UCSD-AML1 (cell line): ENCODE data around the gene TNNT3.
A peak's percentile ranks its signal among the peaks of the same experiment; 100 is the strongest.

Source experiments
- DNase-seq: peaks from one replicate; lab custom pipeline; 2025; ENCODE audit not compliant: unreplicated experiment; lab: John Stamatoyannopoulos, UW

Gene TNNT3

GRCh38 chr11:1921574-1922141, 2.2 kb downstream of the TNNT3 start:
- DNase-seq, result no peak

DNA sequence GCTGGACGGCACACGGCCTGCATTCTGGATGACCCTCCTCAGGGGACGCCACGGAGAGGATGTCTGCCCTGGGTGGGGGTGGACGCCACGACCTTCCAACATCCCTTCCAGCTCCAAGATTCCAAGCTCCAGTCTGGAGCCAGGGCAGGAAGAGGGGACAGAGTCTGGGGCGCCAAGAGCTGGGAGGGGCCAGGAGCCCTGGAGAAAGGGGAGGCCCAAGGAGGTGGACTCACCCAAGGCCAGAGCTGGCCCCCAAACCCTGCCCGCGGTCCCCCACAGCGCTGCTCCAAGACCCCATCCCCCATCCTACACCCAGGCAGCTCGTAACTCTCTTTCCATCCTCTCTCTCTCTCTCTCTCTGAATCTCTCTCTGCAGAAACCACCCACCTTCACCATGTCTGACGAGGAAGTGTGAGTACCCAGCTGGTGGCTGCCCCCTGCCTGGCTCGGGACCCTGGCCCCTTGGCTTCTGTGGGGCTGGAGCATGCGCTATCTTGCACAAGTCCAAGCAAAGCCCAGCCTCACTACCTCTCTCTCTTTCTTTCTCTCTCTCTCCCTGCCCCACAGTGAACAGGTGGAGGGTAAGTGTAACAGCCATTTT, 3.1 kb downstream of the TNNT3 start:
- no peak for DNase-seq

DNA sequence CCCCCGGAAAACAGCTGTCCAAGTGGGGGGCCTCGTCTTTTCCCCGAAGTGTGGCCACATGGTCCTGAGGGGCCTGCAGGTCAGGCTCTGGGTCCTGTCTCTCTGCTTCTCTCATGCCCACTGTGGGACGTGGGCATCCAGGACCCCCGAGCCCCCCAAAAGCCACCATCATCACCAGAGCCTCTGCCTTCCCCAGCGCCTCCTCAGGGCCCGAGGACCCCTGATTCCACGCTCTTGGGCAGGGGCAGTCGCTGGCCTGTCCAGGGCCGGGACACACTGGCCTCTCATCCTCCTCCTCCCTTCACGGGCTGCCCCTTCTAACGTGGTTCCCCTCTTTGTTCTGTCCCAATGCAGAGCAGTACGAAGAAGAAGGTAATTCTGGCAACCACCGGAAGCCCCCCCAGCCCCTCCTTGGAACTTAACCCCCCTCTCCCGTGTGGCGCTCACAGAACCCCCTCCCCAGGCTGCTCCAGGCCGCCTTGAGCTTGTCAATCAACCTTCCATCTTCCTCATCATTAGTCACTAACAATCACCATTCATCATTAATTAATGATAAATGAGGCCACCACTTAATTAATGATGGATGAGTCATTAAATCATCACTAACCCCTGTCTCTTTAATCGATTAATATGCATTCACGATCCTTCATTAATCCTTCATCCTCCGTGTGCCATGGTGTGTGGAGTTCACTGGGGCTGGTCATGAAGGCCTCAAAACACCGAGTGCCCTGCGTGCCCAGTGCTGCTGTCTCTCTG, 3.9 kb downstream of the TNNT3 start:
- no peak for DNase-seq

- DNase-seq, result no peak
Measured at GRCh38 chr11:1924181-1924580, 4.7 kb downstream of the TNNT3 start.

- DNase-seq, result no peak
Measured at GRCh38 chr11:1924646-1925372, 5.3 kb downstream of the TNNT3 start.

- DNase-seq, result no peak
Measured at GRCh38 chr11:1925373-1926155, 6.1 kb downstream of the TNNT3 start.

DNA sequence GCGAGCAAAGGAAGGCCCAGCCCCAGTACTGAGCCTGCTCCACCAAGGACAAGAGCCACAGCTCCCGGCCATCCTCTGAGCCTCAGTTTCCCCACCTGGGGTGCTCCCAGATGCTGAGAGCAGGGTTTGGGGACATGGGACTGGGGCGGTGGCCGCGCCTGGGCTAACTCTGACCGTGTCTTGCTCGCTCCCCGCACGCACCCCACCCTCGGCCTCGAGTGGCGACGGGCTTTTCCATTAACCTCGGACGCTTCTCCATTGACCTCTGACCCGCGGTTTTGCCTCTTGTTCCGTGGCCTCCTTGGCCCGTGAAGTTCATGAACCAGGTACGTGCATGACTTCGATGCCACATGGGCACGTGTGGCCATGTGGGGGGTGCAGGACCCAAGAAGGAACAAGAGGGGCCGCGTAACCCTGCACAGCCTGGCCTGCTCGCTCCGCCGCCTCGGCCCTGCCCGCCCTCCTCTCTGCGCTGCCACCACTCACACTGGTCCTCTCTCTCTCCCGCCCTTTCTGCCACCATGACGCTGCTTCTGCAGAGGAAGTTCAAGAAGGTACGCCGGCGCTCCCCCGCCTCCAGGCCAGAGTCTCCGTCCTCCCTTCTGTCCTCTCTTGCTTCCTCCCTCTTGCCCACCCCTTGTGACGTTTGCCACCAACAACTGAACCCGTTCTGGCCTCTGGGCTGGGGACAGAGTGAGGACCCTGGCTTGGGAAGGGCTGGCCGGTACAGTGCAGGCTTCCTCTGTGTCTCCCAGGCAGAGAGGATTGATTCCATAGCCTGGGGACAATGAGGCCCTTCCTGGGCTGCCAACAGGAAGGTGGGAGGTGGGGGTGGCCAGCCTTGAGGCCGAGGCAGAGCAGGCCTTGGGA, 6.9 kb downstream of the TNNT3 start:
- DNase-seq, result peak; percentile 58

- no peak for DNase-seq
Measured at GRCh38 chr11:1927026-1927847, 7.7 kb downstream of the TNNT3 start.

DNA sequence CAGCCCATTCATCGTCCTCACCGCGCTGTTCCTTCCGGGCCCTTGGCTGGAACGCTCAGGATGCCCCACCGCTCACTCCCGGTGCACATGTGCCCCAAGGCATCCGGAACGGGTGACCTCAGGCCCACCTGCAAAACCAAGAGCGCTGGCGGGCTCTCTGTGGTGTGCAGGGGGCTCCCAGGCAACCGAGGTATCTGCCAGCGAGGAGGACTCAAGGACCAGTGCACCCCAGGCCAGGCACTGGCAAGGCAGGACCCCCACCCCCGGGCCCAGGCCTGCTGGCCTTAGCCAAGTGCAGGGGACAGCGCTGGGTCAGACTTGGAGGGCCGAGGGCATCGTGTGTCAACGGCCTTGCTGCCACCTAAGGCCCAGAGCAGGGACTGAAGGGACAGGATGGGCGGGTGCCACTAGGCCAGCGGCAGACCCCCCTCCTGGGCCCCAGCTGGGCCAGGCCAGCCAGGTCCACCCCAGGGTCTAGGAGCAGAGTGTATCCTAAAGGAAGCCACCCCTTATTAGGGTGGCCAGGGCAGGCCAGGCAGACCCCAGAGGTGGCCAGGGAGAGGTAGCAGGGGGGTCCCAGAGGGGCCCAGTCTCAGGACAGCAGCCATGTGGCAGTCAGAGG, 8.5 kb downstream of the TNNT3 start:
- DNase-seq, result no peak

GRCh38 chr11:1928470-1928890, 9.0 kb downstream of the TNNT3 start:
- no peak for DNase-seq

GRCh38 chr11:1928891-1929541, 9.5 kb downstream of the TNNT3 start:
- no peak for DNase-seq

GRCh38 chr11:1929621-1930461, 10.3 kb downstream of the TNNT3 start:
- no peak for DNase-seq

DNA sequence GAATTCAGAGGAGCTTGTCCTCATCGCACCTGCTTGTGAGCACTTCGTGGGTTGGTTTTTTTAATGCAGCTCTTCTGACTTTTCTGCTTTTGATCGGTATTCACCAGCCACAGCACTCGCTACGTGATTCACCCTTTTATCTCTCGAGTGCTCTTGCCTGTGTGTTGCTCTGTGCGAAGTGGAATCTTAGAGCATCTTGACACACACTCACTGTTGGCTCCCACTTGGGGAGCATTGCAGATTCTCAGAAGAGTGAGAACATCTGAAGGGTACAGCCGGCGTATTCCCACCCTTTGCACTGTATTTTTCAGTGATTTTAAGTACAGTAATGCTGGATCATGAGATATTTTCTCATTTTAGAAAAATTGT, 10.9 kb downstream of the TNNT3 start:
- no peak for DNase-seq

DNA sequence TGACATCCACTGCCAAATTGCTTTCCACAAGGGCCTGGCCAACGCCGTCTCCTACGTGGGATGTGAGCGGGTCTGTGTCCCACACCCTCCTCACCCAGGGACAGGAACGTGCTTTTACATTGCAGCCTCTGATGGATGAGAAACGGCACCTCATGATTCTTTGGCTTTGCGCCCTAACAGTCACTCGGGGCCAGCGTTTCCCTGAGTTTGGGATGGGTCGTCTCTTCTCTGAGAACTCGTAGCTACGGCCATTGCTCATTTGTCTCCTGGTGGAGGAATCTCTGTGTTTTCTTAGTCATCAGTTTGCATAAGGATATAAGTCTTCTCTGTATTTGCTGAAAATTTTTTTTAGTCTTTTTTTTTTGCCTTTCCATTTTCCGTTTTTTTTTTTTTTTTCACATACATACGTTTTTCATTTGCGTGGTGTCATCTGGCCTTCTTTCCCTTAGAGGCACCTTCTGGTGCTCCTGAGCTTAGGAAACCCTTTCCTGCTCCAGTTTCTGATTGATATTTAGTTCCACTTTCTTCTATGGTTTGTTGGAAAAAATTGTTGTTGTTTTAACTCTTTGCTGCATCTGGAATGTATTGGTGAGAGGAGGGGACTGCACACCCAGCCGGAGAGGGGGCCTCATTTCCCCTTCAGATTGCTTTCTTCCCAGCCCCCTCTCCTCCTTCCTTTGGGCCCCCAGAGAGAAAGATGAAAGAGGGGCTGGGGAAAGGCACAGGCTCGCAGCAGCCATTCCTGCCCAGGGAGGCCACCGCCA, 12.0 kb downstream of the TNNT3 start:
- no peak for DNase-seq

- no peak for DNase-seq
Measured at GRCh38 chr11:1932105-1932480, 12.6 kb downstream of the TNNT3 start.

DNA sequence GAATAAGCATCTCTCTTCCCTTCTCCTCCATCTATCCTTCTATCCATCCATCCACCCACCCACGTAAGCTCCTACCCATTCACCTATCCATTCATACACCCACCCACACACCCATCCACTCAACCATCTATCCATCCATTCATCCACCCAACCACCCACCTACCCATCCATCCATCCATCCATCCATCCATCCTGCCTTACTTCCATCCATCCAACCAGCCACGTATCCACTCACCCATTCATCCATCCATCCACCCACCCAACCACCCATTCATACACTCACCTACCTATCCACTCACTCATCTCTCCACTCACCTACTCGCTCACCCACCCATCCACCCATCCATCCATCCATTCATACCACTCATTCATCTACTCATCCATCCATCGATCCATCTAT, 13.2 kb downstream of the TNNT3 start:
- DNase-seq, result no peak
